PC-9 (cell line): ENCODE measurements around the gene B3GNT2.

ENCODE experiments used
- CTCF ChIP-seq: fragments of 200-600 bp; sonication (generic); conservative IDR thresholded peaks from 2 replicates; pipeline ENCODE4 v1.6.1; 2017; ENCODE audit warnings: mixed run types, antibody characterized with exemption, mild to moderate bottlenecking, moderate library complexity
- EZH2 ChIP-seq: fragments of 200-600 bp; sonication (generic); IDR thresholded peaks from 2 replicates; pipeline ENCODE4 v1.8.0; 2017; ENCODE audit warnings: antibody characterized with exemption, low read depth

- TF ChIP-seq CTCF: no peak
- no peak for TF ChIP-seq EZH2
Observed at GRCh38 chr2:62227386-62228075, 31.6 kb downstream of the B3GNT2 start.
